Lower leg skin (tissue), 3 donors: ENCODE data around the gene KCTD15.

ENCODE experiments used
- POLR2A ChIP-seq, 2 donors: fragments of 450-650 bp; IDR thresholded peaks; one replicate each; pipeline ENCODE4 v1.6.1; 2016 to 2017; ENCODE audit warnings: antibody characterized with exemption in 2 of 2, mild to moderate bottlenecking in 1 of 2, moderate library complexity in 1 of 2
- TF ChIP-seq, protein P1 (sequence below), 3 donors: fragments of 450-650 bp; IDR thresholded peaks; one replicate each; pipeline ENCODE4 v1.5.1; 2016; ENCODE audit warnings: antibody characterized with exemption in 3 of 3, mild to moderate bottlenecking in 3 of 3, moderate library complexity in 2 of 3

DNA sequence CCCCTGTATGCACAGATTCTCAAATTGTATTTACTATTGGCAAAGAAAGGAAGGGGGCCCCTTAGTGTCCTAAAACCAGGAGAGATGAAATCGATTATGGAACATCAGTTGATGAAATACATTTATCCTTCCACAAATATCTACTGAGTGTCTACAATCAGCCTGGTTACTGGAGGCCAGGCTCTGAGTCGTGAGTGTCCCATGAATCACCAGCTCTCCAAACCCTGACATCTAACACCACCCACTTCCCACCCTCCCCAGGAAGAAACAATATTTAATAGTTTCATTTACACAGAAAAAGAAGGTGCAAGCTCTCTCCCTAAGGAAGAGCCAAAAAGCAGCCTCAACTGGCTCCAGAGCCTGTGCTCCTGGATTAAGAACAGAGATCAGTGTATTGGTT is 25.2 kb downstream of the KCTD15 start:
- TF ChIP-seq POLR2A (IDR thresholded peaks at IDR 0.05), result no peak
- TF ChIP-seq, protein P1, sequence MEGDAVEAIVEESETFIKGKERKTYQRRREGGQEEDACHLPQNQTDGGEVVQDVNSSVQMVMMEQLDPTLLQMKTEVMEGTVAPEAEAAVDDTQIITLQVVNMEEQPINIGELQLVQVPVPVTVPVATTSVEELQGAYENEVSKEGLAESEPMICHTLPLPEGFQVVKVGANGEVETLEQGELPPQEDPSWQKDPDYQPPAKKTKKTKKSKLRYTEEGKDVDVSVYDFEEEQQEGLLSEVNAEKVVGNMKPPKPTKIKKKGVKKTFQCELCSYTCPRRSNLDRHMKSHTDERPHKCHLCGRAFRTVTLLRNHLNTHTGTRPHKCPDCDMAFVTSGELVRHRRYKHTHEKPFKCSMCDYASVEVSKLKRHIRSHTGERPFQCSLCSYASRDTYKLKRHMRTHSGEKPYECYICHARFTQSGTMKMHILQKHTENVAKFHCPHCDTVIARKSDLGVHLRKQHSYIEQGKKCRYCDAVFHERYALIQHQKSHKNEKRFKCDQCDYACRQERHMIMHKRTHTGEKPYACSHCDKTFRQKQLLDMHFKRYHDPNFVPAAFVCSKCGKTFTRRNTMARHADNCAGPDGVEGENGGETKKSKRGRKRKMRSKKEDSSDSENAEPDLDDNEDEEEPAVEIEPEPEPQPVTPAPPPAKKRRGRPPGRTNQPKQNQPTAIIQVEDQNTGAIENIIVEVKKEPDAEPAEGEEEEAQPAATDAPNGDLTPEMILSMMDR (IDR thresholded peaks at IDR 0.05), result no peak
